H1 (cell line): ENCODE data around the gene KRTAP10-3. TPM values are rescaled to one million over a fixed set of nuclear protein-coding genes. Genes with fewer than 3 reads are reported as not detected.

Experiments
- CTCF ChIA-PET: fragments of 300-600 bp; sonication (Branson Sonifier 250); formaldehyde crosslinking; loops from one replicate; lab custom pipeline; 2021; ENCODE audit not compliant: partially characterized antibody; lab: Charles Lee
- POLR2A ChIA-PET: fragments of 300-600 bp; sonication (Branson Sonifier 250); formaldehyde crosslinking; loops from one replicate; lab custom pipeline; 2021; ENCODE audit warnings: inconsistent platforms; ENCODE audit not compliant: partially characterized antibody; lab: Charles Lee
- DNase-seq, 2 experiments: peaks; one replicate each; pipeline versions ENCODE4 v3.0.0 to v3.0.0-alpha.2; 2010 to 2022; ENCODE audit warnings: low spot score in 2 of 2, low read depth in 1 of 2, mixed read lengths in 1 of 2
- FAIRE-seq: peaks from 2 replicates; lab custom pipeline; 2011; peaks lifted over from hg19 to GRCh38; lab: Jason Lieb, UNC
- H2AFZ ChIP-seq: 2 replicates; pipeline ENCODE4 v1.8.1; 2012; ENCODE audit warnings: low read length, inconsistent platforms
- H2AK5ac ChIP-seq: 2 replicates; pipeline ENCODE4 v1.6.1; 2013; ENCODE audit warnings: low read depth, low read length
- H2BK120ac ChIP-seq: replicated peaks from 2 replicates; pipeline ENCODE3; 2013; ENCODE audit warnings: low read depth, low read length, inconsistent platforms
- H2BK12ac ChIP-seq: 2 replicates; pipeline ENCODE4 v1.6.1; 2013; ENCODE audit warnings: low read depth, low read length
- H2BK15ac ChIP-seq: 2 replicates; pipeline ENCODE4 v1.6.1; 2013; ENCODE audit warnings: low read length
- H2BK20ac ChIP-seq: 2 replicates; pipeline ENCODE4 v1.6.1; 2013; ENCODE audit warnings: low read length
- H2BK5ac ChIP-seq: 2 replicates; pipeline ENCODE4 v1.6.1; 2013; ENCODE audit warnings: low read depth, low read length
- H3K14ac ChIP-seq: 2 replicates; pipeline ENCODE4 v1.6.1; 2013; ENCODE audit warnings: inconsistent platforms; ENCODE audit not compliant: insufficient read length
- H3K18ac ChIP-seq: 2 replicates; pipeline ENCODE4 v1.6.1; 2013; ENCODE audit warnings: low read length; ENCODE audit errors: extremely low read depth
- H3K23ac ChIP-seq: 2 replicates; pipeline ENCODE4 v1.6.1; 2013; ENCODE audit warnings: inconsistent platforms; ENCODE audit not compliant: insufficient read length
- H3K23me2 ChIP-seq: 2 replicates; pipeline ENCODE4 v1.6.1; 2013; ENCODE audit warnings: low read depth, low read length
- H3K27ac ChIP-seq: 2 replicates; pipeline ENCODE4 v1.6.1; 2011; ENCODE audit warnings: low read depth, low read length, inconsistent platforms
- H3K27me3 ChIP-seq, 4 experiments: replicated peaks in 1 of 4; 1 replicate in 1 of 4; 2 replicates in 3 of 4; pipeline versions ENCODE4 v1.6.1 to v1.8.1; 2011 to 2013; ENCODE audit warnings: low read length in 3 of 4, mild to moderate bottlenecking in 3 of 4, inconsistent platforms in 2 of 4, mixed read lengths in 2 of 4, moderate library complexity in 1 of 4; ENCODE audit not compliant: control insufficient read depth in 3 of 4, insufficient read depth in 3 of 4; ENCODE audit errors: extremely low read depth in 1 of 4
- H3K36me3 ChIP-seq, 4 experiments: 2 replicates each; pipeline versions ENCODE4 v1.6.1 to v1.8.1; 2011 to 2013; ENCODE audit warnings: mild to moderate bottlenecking in 4 of 4, low read length in 3 of 4, moderate library complexity in 2 of 4, control low read depth in 1 of 4, inconsistent platforms in 1 of 4; ENCODE audit not compliant: insufficient read depth in 4 of 4, control insufficient read depth in 2 of 4
- H3K4ac ChIP-seq: replicated peaks from 2 replicates; pipeline ENCODE3; 2013; ENCODE audit warnings: low read length, low read depth, mixed read lengths, inconsistent platforms; ENCODE audit not compliant: insufficient read length
- H3K4me1 ChIP-seq, 4 experiments: replicated peaks in 1 of 4; 1 replicate in 1 of 4; 2 replicates in 3 of 4; pipeline versions ENCODE4 v1.6.1 to v1.8.1; 2011 to 2013; ENCODE audit warnings: low read length in 3 of 4, inconsistent platforms in 2 of 4, mixed read lengths in 1 of 4; ENCODE audit not compliant: insufficient read depth in 4 of 4, control insufficient read depth in 3 of 4
- H3K4me2 ChIP-seq, 2 experiments: 2 replicates each; pipeline versions ENCODE4 v1.6.1 to v1.8.1; 2011 to 2013; ENCODE audit warnings: low read depth in 2 of 2, low read length in 2 of 2, control low read depth in 1 of 2, inconsistent platforms in 1 of 2, mild to moderate bottlenecking in 1 of 2; ENCODE audit not compliant: insufficient read depth in 1 of 2
- H3K4me3 ChIP-seq, 4 experiments: fragments of 200-600, 300-600 bp in 1 of 4; sonication (generic), shearing (Covaris generic), sonication (Bioruptor Twin) in 1 of 4; 2 replicates each; pipeline versions ENCODE4 v1.5.1 to v1.8.1; 2011 to 2016; ENCODE audit warnings: low read length in 4 of 4, low read depth in 3 of 4, control low read depth in 2 of 4, inconsistent platforms in 2 of 4, mild to moderate bottlenecking in 2 of 4, mixed read lengths in 1 of 4, moderate library complexity in 1 of 4; ENCODE audit not compliant: insufficient read depth in 2 of 4; ENCODE audit errors: extremely low read depth in 1 of 4
- H3K56ac ChIP-seq: replicated peaks from 2 replicates; pipeline ENCODE3; 2013; ENCODE audit warnings: low read depth, mild to moderate bottlenecking, mixed read lengths, low read length, inconsistent platforms; ENCODE audit not compliant: insufficient read length
- H3K79me1 ChIP-seq: 2 replicates; pipeline ENCODE4 v1.6.1; 2013; ENCODE audit warnings: low read depth, low read length, control low read depth
- H3K79me2 ChIP-seq, 2 experiments: 2 replicates each; pipeline versions ENCODE4 v1.6.1 to v1.8.1; 2012 to 2013; ENCODE audit warnings: low read length in 2 of 2, mild to moderate bottlenecking in 2 of 2, inconsistent platforms in 1 of 2; ENCODE audit not compliant: insufficient read depth in 2 of 2, control insufficient read depth in 1 of 2
- H3K9ac ChIP-seq, 4 experiments: replicated peaks in 1 of 4; 1 replicate in 1 of 4; 2 replicates in 3 of 4; pipeline versions ENCODE4 v1.6.1 to v1.8.1; 2011 to 2013; ENCODE audit warnings: low read depth in 3 of 4, low read length in 3 of 4, control low read depth in 2 of 4, mild to moderate bottlenecking in 2 of 4, moderate library complexity in 2 of 4, inconsistent platforms in 1 of 4; ENCODE audit errors: extremely low read depth in 1 of 4
- H3K9me3 ChIP-seq, 2 experiments: 2 replicates each; pipeline versions ENCODE4 v1.6.1 to v1.8.1; 2012 to 2013; ENCODE audit warnings: mild to moderate bottlenecking in 2 of 2, moderate library complexity in 2 of 2, control low read depth in 1 of 2, inconsistent platforms in 1 of 2, low read depth in 1 of 2, low read length in 1 of 2, mixed read lengths in 1 of 2; ENCODE audit not compliant: insufficient read depth in 2 of 2
- H4K20me1 ChIP-seq, 2 experiments: replicated peaks in 1 of 2; 2 replicates each; pipeline versions ENCODE3 to v1.8.1; 2011 to 2013; ENCODE audit warnings: inconsistent platforms in 2 of 2, low read length in 2 of 2, mild to moderate bottlenecking in 1 of 2; ENCODE audit not compliant: insufficient read depth in 2 of 2, control insufficient read depth in 1 of 2
- H4K5ac ChIP-seq: 2 replicates; pipeline ENCODE4 v1.6.1; 2013; ENCODE audit warnings: low read length, low read depth, mixed read lengths, inconsistent platforms; ENCODE audit not compliant: insufficient read length
- H4K8ac ChIP-seq: 2 replicates; pipeline ENCODE4 v1.8.0; 2013; ENCODE audit warnings: mild to moderate bottlenecking, moderate library complexity, low read length, inconsistent platforms; ENCODE audit not compliant: insufficient read depth; ENCODE audit errors: extremely low read depth
- H4K91ac ChIP-seq: replicated peaks from 2 replicates; pipeline ENCODE3; 2013; ENCODE audit warnings: low read length, mixed read lengths, inconsistent platforms; ENCODE audit not compliant: insufficient read length
- KDM1A ChIP-seq: fragments of 200-600, 300-600 bp; sonication (generic); IDR thresholded peaks from 2 replicates; pipeline ENCODE4 v1.7.1; 2016; ENCODE audit warnings: mild to moderate bottlenecking, low read length, borderline replicate concordance
- WGBS, 2 experiments: shearing (Covaris generic) in 1 of 2; methylation state at CpG; one replicate each; pipeline versions ENCODE4 v1.1.6 to v1.1.7; 2013 to 2015; ENCODE audit warnings: low lambda C conversion rate in 2 of 2, mixed read lengths in 2 of 2, inconsistent platforms in 1 of 2, low coverage in 1 of 2, missing lambda C conversion rate in 1 of 2; ENCODE audit not compliant: insufficient replicate concordance in 2 of 2, insufficient coverage in 1 of 2, insufficient read length in 1 of 2; ENCODE audit errors: extremely low coverage in 1 of 2, missing lambda C conversion rate in 1 of 2; 5-methylcytosine and 5-hydroxymethylcytosine counted together
- polyA plus RNA-seq, 7 experiments: library from polyadenylated mRNA; depleted of rRNA in 3 of 7; stranded (reverse) in 5 of 7; unstranded in 2 of 7; fragments of >200 nt in 5 of 7; fragments of 200-250 nt in 2 of 7; gene quantifications; 1 replicate in 5 of 7; 2 replicates in 1 of 7; 4 replicates in 1 of 7; pipeline versions ENCODE4 v1.2.1 to v1.2.3, GENCODE V29; 2011 to 2013; ENCODE audit warnings: missing spikeins in 2 of 7, mixed read lengths in 2 of 7
- total RNA-seq: library from RNA; stranded (reverse); fragmentation: NEBNext Ultra II Directional; extraction: Animal tissue kit (Norgen Biotek cat#: 25700); gene quantifications from 2 replicates; pipeline ENCODE4 v1.2.1, GENCODE V29; 2021

KRTAP10-3 gene
- total and polyA plus RNA-seq, 2 of the 8 experiments (the other 6 are each of a cell fraction or from before 2014, with no cell fraction given): not detected

- peak overlapping the region; percentile 83 for H2BK15ac ChIP-seq
- FAIRE-seq: no peak
Observed at GRCh38 chr21:44596068-44596725, 37.6 kb upstream of the KRTAP10-3 start.

More at GRCh38 chr21:44596068-44596725, 37.6 kb upstream of the KRTAP10-3 start:
- TF ChIP-seq KDM1A: no peak
- Histone ChIP-seq H3K56ac (no peak overlapping the region), H3K4me1 (peaks cover 2 to 20% (median 10%) of the 10 kb centered on the region in 4 experiments), H3K4me2 (no peak overlapping the region), H4K8ac (no peak overlapping the region), H3K27ac (no peak overlapping the region), H3K23me2 (0 out of 2 replicates have a peak, but pooled peaks cover 4% of the 10 kb centered on the region), H3K27me3 (no peaks in the 10 kb centered on the region), H2AFZ (no peak overlapping the region), H4K91ac (peak overlapping the region; percentile 52), H3K36me3 (no peaks in the 10 kb centered on the region), H3K18ac (peak overlapping the region; percentile 17; the same call in 1 of the 2 replicates), H2BK12ac (peak overlapping the region; percentile 96), H3K9ac (no peak overlapping the region; a peak in 1 of 7 replicates), H2BK120ac (peak overlapping the region; percentile 96), H2BK20ac (peak overlapping the region; percentile 96), H2BK5ac (peak overlapping the region; percentile 72), H3K79me2 (no peaks in the 10 kb centered on the region), H4K5ac (no peak overlapping the region), H2AK5ac (peak overlapping the region; percentile 25; the same call in 1 of the 2 replicates), H3K23ac (no peak overlapping the region), H3K14ac (no peak overlapping the region), H3K9me3 (no peaks in the 10 kb centered on the region), H3K4ac (peak overlapping the region; percentile 12), H4K20me1 (no peaks in the 10 kb centered on the region), H3K4me3 (no peak overlapping the region), H3K79me1 (no peaks in the 10 kb centered on the region)
- ChIA-PET POLR2A (interaction anchor here (0.8 kb wide), 1 partner anchor 79 kb away, joined by 3 read pairs; no protein-coding TSS in a partner anchor), CTCF (interaction anchor here (0.8 to 1.4 kb wide), 4 partner anchors 15 to 197 kb away, joined by 3 to 5 read pairs (median 4); partner anchors contain the start of gene KRTAP10-5)
- peak in 1 of 2 experiments; percentile 39 for DNase-seq
- WGBS, 2 experiments: 94% methylated on average over 9 of the region's 9 CpGs; no CpG with 5 or more reads in 1 of the 2 experiments
